Liver (tissue), 9 donors: ENCODE data around the gene BUB1. TPM values are rescaled to one million over a fixed set of nuclear protein-coding genes. Genes with fewer than 3 reads are reported as not detected.

ENCODE experiments used
- DNase-seq: peaks from one replicate; pipeline ENCODE4 v3.0.0-alpha.2; 2017; ENCODE audit warnings: low spot score
- H3K27ac ChIP-seq, 2 donors: one replicate each; pipeline ENCODE4 v1.7.0; 2013; ENCODE audit warnings: inconsistent platforms in 2 of 2, low read length in 2 of 2, control low read depth in 1 of 2, low read depth in 1 of 2, mild to moderate bottlenecking in 1 of 2
- H3K27me3 ChIP-seq, 4 donors: one replicate each; pipeline versions ENCODE4 v1.6.1 to v1.7.0; 2013; ENCODE audit warnings: low read length in 3 of 4, inconsistent platforms in 1 of 4, mild to moderate bottlenecking in 1 of 4, moderate library complexity in 1 of 4; ENCODE audit not compliant: control insufficient read depth in 4 of 4, insufficient read depth in 4 of 4
- H3K36me3 ChIP-seq, 4 donors: one replicate each; pipeline versions ENCODE4 v1.6.1 to v1.7.0; 2013; ENCODE audit warnings: low read length in 3 of 4, mild to moderate bottlenecking in 3 of 4, low read depth in 1 of 4, moderate library complexity in 1 of 4; ENCODE audit not compliant: control insufficient read depth in 4 of 4, insufficient read depth in 3 of 4
- H3K4me1 ChIP-seq, 4 donors: one replicate each; pipeline versions ENCODE4 v1.6.1 to v1.7.0; 2013; ENCODE audit warnings: low read length in 3 of 4, mild to moderate bottlenecking in 3 of 4, moderate library complexity in 1 of 4; ENCODE audit not compliant: control insufficient read depth in 4 of 4, insufficient read depth in 4 of 4
- H3K4me3 ChIP-seq, 3 donors: one replicate each; pipeline versions ENCODE4 v1.6.1 to v1.7.0; 2013; ENCODE audit warnings: low read length in 3 of 3, control low read depth in 1 of 3, low read depth in 1 of 3, mild to moderate bottlenecking in 1 of 3
- H3K9ac ChIP-seq, 2 donors: one replicate each; pipeline ENCODE4 v1.7.0; 2013; ENCODE audit warnings: low read length in 2 of 2, mild to moderate bottlenecking in 2 of 2, moderate library complexity in 2 of 2, control low read depth in 1 of 2, low read depth in 1 of 2
- H3K9me3 ChIP-seq, 4 donors: one replicate each; pipeline versions ENCODE4 v1.6.1 to v1.7.0; 2013; ENCODE audit warnings: low read length in 3 of 4; ENCODE audit not compliant: control insufficient read depth in 4 of 4
- ATF3 ChIP-seq: IDR thresholded peaks from 2 replicates; pipeline ENCODE4 v1.6.1; 2016; ENCODE audit warnings: antibody characterized with exemption
- CTCF ChIP-seq: fragments of 150-350 bp; IDR thresholded peaks from 2 replicates; pipeline ENCODE4 v1.5.1; 2017; ENCODE audit warnings: improper control_type of control experiment, low read depth, low read length; ENCODE audit not compliant: missing input control
- EGR1 ChIP-seq, 2 donors: IDR thresholded peaks; 2 replicates each; pipeline ENCODE4 v1.6.1; 2016 to 2018; ENCODE audit warnings: antibody characterized with exemption in 2 of 2, low read depth in 2 of 2
- FOXA1 ChIP-seq: IDR thresholded peaks from 2 replicates; pipeline ENCODE4 v1.6.1; 2016; ENCODE audit warnings: antibody characterized with exemption
- FOXA2 ChIP-seq: IDR thresholded peaks from 2 replicates; pipeline ENCODE4 v1.6.1; 2016; ENCODE audit warnings: antibody characterized with exemption
- GABPA ChIP-seq, 2 donors: IDR thresholded peaks in 1 of 2; conservative IDR thresholded peaks in 1 of 2; 2 replicates each; pipeline ENCODE4 v1.6.1; 2016; ENCODE audit warnings: antibody characterized with exemption in 2 of 2, mild to moderate bottlenecking in 1 of 2, moderate library complexity in 1 of 2
- HNF4A ChIP-seq, 2 donors: conservative IDR thresholded peaks; 2 replicates each; pipeline ENCODE4 v1.6.1; 2016; ENCODE audit warnings: antibody characterized with exemption in 2 of 2, mild to moderate bottlenecking in 2 of 2
- HNF4G ChIP-seq: IDR thresholded peaks from 2 replicates; pipeline ENCODE4 v1.6.1; 2016; ENCODE audit warnings: antibody characterized with exemption
- MAX ChIP-seq: IDR thresholded peaks from 2 replicates; pipeline ENCODE4 v1.6.1; 2016; ENCODE audit warnings: antibody characterized with exemption
- RAD21 ChIP-seq, 2 donors: IDR thresholded peaks; 2 replicates each; pipeline ENCODE4 v1.6.1; 2016; ENCODE audit warnings: antibody characterized with exemption in 2 of 2, mild to moderate bottlenecking in 2 of 2
- REST ChIP-seq: IDR thresholded peaks from 2 replicates; pipeline ENCODE4 v1.6.1; 2016; ENCODE audit warnings: antibody characterized with exemption, mild to moderate bottlenecking
- TAF1 ChIP-seq: conservative IDR thresholded peaks from 2 replicates; pipeline ENCODE4 v1.6.1; 2016; ENCODE audit warnings: antibody characterized with exemption, mild to moderate bottlenecking
- YY1 ChIP-seq: IDR thresholded peaks from 2 replicates; pipeline ENCODE4 v1.6.1; 2016; ENCODE audit warnings: antibody characterized with exemption, mild to moderate bottlenecking
- ZBTB33 ChIP-seq: IDR thresholded peaks from 2 replicates; pipeline ENCODE4 v1.6.1; 2016; ENCODE audit warnings: antibody characterized with exemption
- WGBS: extraction: QIAGEN DNeasy Blood & Tissue Kit; methylation state at CpG from one replicate; pipeline ENCODE4 v1.1.7; 2013; 5-methylcytosine and 5-hydroxymethylcytosine counted together
- polyA plus RNA-seq, 2 donors: library from polyadenylated mRNA; stranded (reverse) in 1 of 2; unstranded in 1 of 2; fragments of 200-250 nt in 1 of 2; fragments of >200 nt in 1 of 2; fragmentation: Nextera tagmentation in 1 of 2; extraction: Ambion mirVana in 1 of 2; gene quantifications; one replicate each; pipeline versions ENCODE4 v1.2.1 to v1.2.3, GENCODE V29; 2013 to 2015
- total RNA-seq, 2 donors: library from RNA; depleted of rRNA; stranded (reverse); fragments of >200 nt; gene quantifications; one replicate each; pipeline ENCODE4 v1.2.3, GENCODE V29; 2014
- donor health status: healthy.
- donor health status: healthy.
- donor health status: healthy.
- donor health status: healthy.
- donor health status: healthy.

The BUB1 gene
- total and polyA plus RNA-seq, 4 donors, result 0.08 to 46.1 (median 1.1) TPM

GRCh38 chr2:110655701-110656100 lies 22.2 kb downstream of the BUB1 start:
- Histone ChIP-seq H3K4me3 (no peak overlapping the region), H3K27ac (no peak overlapping the region), H3K9me3 (no peaks in the 10 kb centered on the region), H3K4me1 (no peaks in the 10 kb centered on the region), H3K36me3 (no peaks in the 10 kb centered on the region), H3K9ac (no peak overlapping the region), H3K27me3 (no peaks in the 10 kb centered on the region)
- no peak for TF ChIP-seq HNF4G
- WGBS, result 96% methylated on average over 2 of the region's 2 CpGs
- DNase-seq, result no peak

- Histone ChIP-seq H3K9ac (no peak overlapping the region), H3K4me3 (no peak overlapping the region), H3K27ac (no peak overlapping the region), H3K36me3 (no peaks in the 10 kb centered on the region), H3K4me1 (no peaks in the 10 kb centered on the region), H3K9me3 (no peaks in the 10 kb centered on the region), H3K27me3 (no peaks in the 10 kb centered on the region)
- no peak for DNase-seq
- 99% methylated on average over 3 of the region's 3 CpGs for WGBS
- no peak for TF ChIP-seq YY1
- no peak for TF ChIP-seq ZBTB33
- no peak for TF ChIP-seq FOXA1
- TF ChIP-seq MAX, result no peak
- TF ChIP-seq TAF1, result no peak
- TF ChIP-seq RAD21 (IDR thresholded peaks at IDR 0.05), result no peak
- TF ChIP-seq HNF4G, result no peak
- no peak for TF ChIP-seq EGR1 (IDR thresholded peaks at IDR 0.05; ENCODE audit: low read depth in 2 of 2)
- TF ChIP-seq GABPA (IDR thresholded peaks at IDR 0.05 in 1 of 2, conservative IDR thresholded peaks at IDR 0.05 in 1 of 2), result no peak
- TF ChIP-seq CTCF, result no peak
- no peak for TF ChIP-seq ATF3
- TF ChIP-seq HNF4A (conservative IDR thresholded peaks at IDR 0.05), result no peak
- TF ChIP-seq REST, result no peak
- no peak for TF ChIP-seq FOXA2
Observed at GRCh38 chr2:110653861-110654260, 24.0 kb downstream of the BUB1 start.
